ENCODE measurements around the gene STARD3. TPM values are rescaled to one million over a fixed set of nuclear protein-coding genes. Genes with fewer than 3 reads are reported as not detected.

The STARD3 gene
- total and polyA plus RNA-seq, 9 donors, result 34.5 to 55.9 (median 44.3) TPM

DNA sequence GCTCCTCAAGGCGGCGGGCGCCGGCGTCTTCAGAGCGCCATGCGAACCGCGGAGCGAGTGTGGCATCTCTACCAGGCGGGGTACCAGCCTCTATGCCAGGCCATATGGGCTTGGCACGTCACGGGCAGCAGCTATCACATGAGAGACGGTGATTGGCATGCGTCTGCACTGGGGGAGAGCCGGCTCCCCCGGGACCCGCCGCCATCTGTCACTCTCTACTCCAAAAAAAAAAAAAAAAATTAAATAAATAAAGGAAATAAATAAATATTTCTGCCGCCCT, 29.2 kb upstream of the STARD3 start, which contains the start of gene NEUROD2:
TSS of gene NEUROD2 (minus strand) at position 70 of the 280 bp plus-strand sequence. CDS start 1,321 bp downstream, outside the sequence.
- no peak for DNase-seq
- Histone ChIP-seq H3K9me3 (no peaks in the 10 kb centered on the region), H3K36me3 (no peaks in the 10 kb centered on the region), H3K4me1 (ENCODE audit: insufficient read depth) (peaks cover 5% of the 10 kb centered on the region), H3K27me3 (peaks cover 2% of the 10 kb centered on the region), H3K27ac (no peak within 1 kb of the TSS), H3K4me3 (no peak within 1 kb of the TSS)
- TF ChIP-seq POLR2A (IDR thresholded peaks at IDR 0.05) (no peak), EP300 (IDR thresholded peaks at IDR 0.05) (no peak)
- TF ChIP-seq, protein P1, sequence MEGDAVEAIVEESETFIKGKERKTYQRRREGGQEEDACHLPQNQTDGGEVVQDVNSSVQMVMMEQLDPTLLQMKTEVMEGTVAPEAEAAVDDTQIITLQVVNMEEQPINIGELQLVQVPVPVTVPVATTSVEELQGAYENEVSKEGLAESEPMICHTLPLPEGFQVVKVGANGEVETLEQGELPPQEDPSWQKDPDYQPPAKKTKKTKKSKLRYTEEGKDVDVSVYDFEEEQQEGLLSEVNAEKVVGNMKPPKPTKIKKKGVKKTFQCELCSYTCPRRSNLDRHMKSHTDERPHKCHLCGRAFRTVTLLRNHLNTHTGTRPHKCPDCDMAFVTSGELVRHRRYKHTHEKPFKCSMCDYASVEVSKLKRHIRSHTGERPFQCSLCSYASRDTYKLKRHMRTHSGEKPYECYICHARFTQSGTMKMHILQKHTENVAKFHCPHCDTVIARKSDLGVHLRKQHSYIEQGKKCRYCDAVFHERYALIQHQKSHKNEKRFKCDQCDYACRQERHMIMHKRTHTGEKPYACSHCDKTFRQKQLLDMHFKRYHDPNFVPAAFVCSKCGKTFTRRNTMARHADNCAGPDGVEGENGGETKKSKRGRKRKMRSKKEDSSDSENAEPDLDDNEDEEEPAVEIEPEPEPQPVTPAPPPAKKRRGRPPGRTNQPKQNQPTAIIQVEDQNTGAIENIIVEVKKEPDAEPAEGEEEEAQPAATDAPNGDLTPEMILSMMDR (IDR thresholded peaks at IDR 0.05), result no peak
- intact Hi-C loops (cut with DNase I), result no loop called here
- 3 to 4% (median 3%) methylated on average over 20 of the region's 20 CpGs for WGBS, 3 donors

DNA sequence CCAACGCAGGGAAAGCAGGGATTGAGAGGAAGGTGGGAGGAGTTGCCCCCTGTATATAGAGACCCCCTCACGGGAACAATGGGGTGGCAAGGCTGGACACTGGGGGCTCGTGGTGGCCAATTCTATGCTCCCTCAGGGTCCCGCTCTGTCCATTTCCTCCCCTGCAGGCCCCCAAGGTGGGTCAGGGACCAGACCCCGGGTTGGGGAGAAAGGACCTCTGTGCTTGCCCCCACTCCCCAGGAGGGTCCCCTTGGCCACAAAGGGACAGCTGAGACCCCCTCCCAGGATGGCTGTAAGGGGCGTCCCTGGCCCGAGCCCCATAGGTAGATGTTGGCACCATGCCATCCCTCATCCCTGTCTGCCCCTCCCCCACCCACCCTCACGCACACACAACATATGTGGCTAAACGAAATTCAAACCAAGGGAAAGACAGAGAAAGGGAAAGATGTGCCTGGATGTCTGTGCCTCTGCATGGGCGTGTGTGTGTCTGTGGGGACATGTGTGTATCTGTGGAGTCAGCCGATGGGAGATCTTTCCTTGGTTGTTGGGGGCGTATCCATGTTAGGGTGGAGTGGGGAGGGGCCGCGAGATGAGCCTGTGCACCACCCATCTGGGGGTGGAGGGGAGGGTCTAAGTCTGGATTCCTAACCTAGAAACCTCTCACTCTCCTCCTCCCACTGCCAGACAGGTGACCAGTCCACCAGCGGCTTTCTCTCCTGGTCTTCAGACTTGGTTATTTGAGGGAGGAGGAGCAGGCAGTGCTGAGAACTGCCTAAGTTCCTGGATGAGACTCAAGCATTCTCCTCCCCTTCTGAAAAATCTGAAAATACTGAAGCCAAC, 28.6 kb upstream of the STARD3 start:
- H3K27me3 ChIP-seq, result peaks cover 2% of the 10 kb centered on the region

DNA sequence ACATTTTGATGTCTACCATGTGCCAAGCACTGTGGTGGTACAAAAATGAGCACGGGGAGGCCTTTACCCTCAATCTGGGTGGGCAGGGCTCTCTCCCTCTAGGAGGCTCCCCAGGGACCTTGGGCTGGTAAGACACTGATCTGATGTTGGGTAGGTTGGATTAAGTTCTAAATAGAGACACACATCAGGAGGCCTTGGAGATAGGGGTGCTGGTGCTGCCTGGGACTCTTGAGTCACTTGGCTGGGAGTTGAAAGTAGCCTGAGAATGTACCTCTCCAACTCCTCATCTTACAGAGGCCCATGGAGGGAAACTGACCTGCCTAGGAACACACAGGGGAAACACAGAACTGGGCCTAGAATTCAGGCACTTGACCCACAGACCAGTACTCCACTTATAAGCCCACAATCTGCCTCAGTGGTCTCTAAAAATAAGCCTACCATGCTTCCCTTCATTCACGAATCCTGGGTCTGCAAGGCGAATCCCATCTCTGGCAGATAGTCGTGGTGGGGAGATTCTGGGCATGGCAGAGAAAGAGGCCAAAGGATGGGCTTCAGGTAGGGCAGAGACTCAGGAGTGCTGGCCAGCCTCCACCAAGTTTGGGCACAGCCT, 27.4 kb upstream of the STARD3 start:
- 80 to 89% (median 86%) methylated on average over 4 of the region's 4 CpGs for WGBS, 3 donors
- H3K36me3 ChIP-seq, result no peaks in the 10 kb centered on the region
- H3K4me3 ChIP-seq, result no peak overlapping the region
- intact Hi-C loops (cut with DNase I), result no loop called here
- H3K27me3 ChIP-seq, result peaks cover 2% of the 10 kb centered on the region
- no peak for DNase-seq
- H3K9me3 ChIP-seq, result no peaks in the 10 kb centered on the region
- no peak for TF ChIP-seq POLR2A (IDR thresholded peaks at IDR 0.05)
- TF ChIP-seq, protein P1 (IDR thresholded peaks at IDR 0.05), result no peak
- no peak for TF ChIP-seq EP300 (IDR thresholded peaks at IDR 0.05)
- H3K4me1 ChIP-seq (ENCODE audit: insufficient read depth), result peaks cover 5% of the 10 kb centered on the region
- H3K27ac ChIP-seq, result no peak overlapping the region

More for the DNA sequence above, 28.6 kb upstream of the STARD3 start:
- DNase-seq, result no peak
- intact Hi-C loops (cut with DNase I), result no loop called here
- 9 to 10% (median 10%) methylated on average over 15 of the region's 15 CpGs for WGBS, 3 donors
- TF ChIP-seq POLR2A (IDR thresholded peaks at IDR 0.05) (no peak), EP300 (IDR thresholded peaks at IDR 0.05) (no peak)
- TF ChIP-seq, protein P1 (IDR thresholded peaks at IDR 0.05), result no peak
- H3K4me1 ChIP-seq (ENCODE audit: insufficient read depth), result peaks cover 5% of the 10 kb centered on the region
- H3K36me3 ChIP-seq, result no peaks in the 10 kb centered on the region
- no peak overlapping the region for H3K27ac ChIP-seq
- no peaks in the 10 kb centered on the region for H3K9me3 ChIP-seq
- H3K4me3 ChIP-seq, result no peak overlapping the region

DNA sequence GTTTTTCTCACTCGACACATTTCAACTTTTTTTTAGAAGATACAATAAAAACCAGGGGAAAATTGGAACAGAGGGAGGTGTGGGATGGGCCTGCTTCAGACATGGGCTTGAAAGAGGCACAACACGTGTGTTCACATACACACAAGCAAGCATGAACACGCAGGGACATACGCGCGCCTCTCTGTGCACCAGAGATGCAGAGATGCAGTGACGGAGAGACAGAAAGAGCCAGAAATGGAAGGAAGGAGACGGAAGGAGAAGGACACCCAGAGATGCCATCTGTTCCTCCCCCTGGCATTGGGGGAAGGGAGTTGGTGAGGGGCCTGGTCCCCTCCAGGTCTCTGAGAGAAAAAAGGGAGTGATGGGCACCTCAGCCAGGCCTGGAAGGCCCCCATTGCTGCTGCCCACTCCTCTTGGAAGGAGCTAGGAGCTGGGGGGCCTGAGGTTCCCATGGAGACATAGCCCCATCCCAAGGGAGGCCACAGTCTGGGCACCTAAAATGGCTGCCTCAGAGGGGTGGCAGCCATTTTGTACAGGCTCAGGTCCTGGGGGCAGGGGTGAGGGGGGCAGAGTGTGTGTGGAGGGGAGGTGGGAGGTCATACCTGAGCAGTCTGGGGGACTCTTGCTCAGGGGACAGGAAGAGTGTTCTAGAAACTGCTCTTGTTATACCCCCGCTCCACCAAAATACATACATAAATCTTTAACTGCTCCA, 25.4 kb upstream of the STARD3 start:
- Histone ChIP-seq H3K27me3 (no peaks in the 10 kb centered on the region), H3K9me3 (no peaks in the 10 kb centered on the region), H3K4me3 (no peak overlapping the region), H3K36me3 (no peaks in the 10 kb centered on the region), H3K4me1 (ENCODE audit: insufficient read depth) (no peaks in the 10 kb centered on the region), H3K27ac (no peak overlapping the region)
- DNase-seq, result no peak
- intact Hi-C loops (cut with DNase I), result no loop called here
- TF ChIP-seq EP300 (IDR thresholded peaks at IDR 0.05) (no peak), POLR2A (IDR thresholded peaks at IDR 0.05) (no peak)
- TF ChIP-seq, protein P1 (IDR thresholded peaks at IDR 0.05), result no peak
- 74 to 79% (median 77%) methylated on average over 9 of the region's 9 CpGs for WGBS, 3 donors

All from ovary (tissue), 9 donors.